Measurements from ENCODE around the gene KCNIP1.

The KCNIP1 gene

GRCh38 chr5:170773024-170773985, 269.5 kb downstream of the KCNIP1 start:
- H3K27me3 ChIP-seq = no peaks in the 10 kb centered on the region
- no peak for TF ChIP-seq CTCF (IDR thresholded peaks at IDR 0.05)
- no peaks in the 10 kb centered on the region for H3K9me3 ChIP-seq
- DNase-seq = no peak
- intact Hi-C loops (cut with DNase I; ENCODE audit: low total_unique reads) = no loop called here
- no peak overlapping the region for H3K4me3 ChIP-seq
- no peaks in the 10 kb centered on the region for H3K4me1 ChIP-seq
- no peak overlapping the region for H3K27ac ChIP-seq
- H3K36me3 ChIP-seq = no peaks in the 10 kb centered on the region

DNA sequence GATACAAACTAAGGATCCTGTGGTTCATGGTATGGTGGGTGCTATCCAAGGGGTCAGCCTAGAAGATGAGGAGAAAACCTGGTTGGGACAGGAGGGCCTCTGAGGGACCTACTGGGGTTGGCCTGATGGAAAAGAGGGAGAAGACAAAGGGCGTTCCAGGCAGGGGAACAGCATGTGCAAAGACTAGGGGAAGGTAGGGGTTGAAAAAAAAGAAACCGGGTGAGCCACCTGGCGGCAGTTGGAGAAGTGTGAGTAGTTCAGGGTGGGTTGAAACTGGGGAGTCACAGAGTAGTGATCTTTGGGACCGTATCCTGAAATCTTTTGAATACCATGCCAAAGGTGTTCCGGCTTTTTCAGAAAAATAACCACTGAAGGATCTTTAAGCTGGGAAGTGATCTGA, 271.0 kb downstream of the KCNIP1 start:
- Histone ChIP-seq H3K4me3 (no peak overlapping the region), H3K27me3 (no peaks in the 10 kb centered on the region), H3K27ac (no peak overlapping the region), H3K36me3 (no peaks in the 10 kb centered on the region), H3K9me3 (no peaks in the 10 kb centered on the region), H3K4me1 (no peaks in the 10 kb centered on the region)
- no peak for DNase-seq
- TF ChIP-seq CTCF (IDR thresholded peaks at IDR 0.05) = no peak
- intact Hi-C loops (cut with DNase I; ENCODE audit: low total_unique reads) = no loop called here

DNA sequence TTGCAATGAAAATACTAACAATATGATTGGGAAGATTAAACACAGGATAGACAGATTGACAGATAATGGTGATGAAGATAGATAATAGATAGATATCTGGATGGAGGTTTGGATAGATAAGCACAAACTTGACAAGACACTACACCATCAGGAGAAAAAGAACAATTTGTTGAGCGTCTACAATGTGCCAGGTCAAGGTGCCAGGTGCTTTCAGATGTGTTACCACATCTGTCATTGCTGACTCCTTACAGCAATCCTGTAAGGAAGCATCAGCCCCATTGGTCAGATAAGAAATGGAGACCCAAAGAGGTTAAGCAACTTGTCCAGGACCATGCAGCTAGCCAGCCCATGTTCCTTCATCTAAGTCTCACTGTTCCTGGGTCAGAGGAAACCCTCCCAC, 278.1 kb downstream of the KCNIP1 start:
- Histone ChIP-seq H3K36me3 (no peaks in the 10 kb centered on the region), H3K27me3 (no peaks in the 10 kb centered on the region), H3K4me3 (no peak overlapping the region), H3K4me1 (no peaks in the 10 kb centered on the region), H3K9me3 (no peaks in the 10 kb centered on the region), H3K27ac (no peak overlapping the region)
- intact Hi-C loops (cut with DNase I; ENCODE audit: low total_unique reads) = loop anchor here (2.0 kb wide), 1 partner anchor 27 kb away; no protein-coding TSS in a partner anchor
- TF ChIP-seq CTCF (IDR thresholded peaks at IDR 0.05) = no peak
- DNase-seq = no peak

- H3K9me3 ChIP-seq = no peaks in the 10 kb centered on the region
- DNase-seq = no peak
- no peak overlapping the region for H3K27ac ChIP-seq
- intact Hi-C loops (cut with DNase I; ENCODE audit: low total_unique reads) = loop anchor here (2.0 kb wide), 1 partner anchor 28 kb away; no protein-coding TSS in a partner anchor
- TF ChIP-seq CTCF (IDR thresholded peaks at IDR 0.05) = no peak
- no peak overlapping the region for H3K4me3 ChIP-seq
- no peaks in the 10 kb centered on the region for H3K36me3 ChIP-seq
- no peaks in the 10 kb centered on the region for H3K4me1 ChIP-seq
- H3K27me3 ChIP-seq = no peaks in the 10 kb centered on the region
Measured at GRCh38 chr5:170782438-170782837, 278.6 kb downstream of the KCNIP1 start.

- H3K27ac ChIP-seq = no peak within 1 kb of the TSS
- H3K4me1 ChIP-seq = no peaks in the 10 kb centered on the region
- no peak within 1 kb of the TSS for H3K4me3 ChIP-seq
- TF ChIP-seq CTCF (IDR thresholded peaks at IDR 0.05) = no peak
- no peak for DNase-seq
- H3K9me3 ChIP-seq = no peaks in the 10 kb centered on the region
- no peaks in the 10 kb centered on the region for H3K36me3 ChIP-seq
- intact Hi-C loops (cut with DNase I; ENCODE audit: low total_unique reads) = loop anchor here (2.0 kb wide), 1 partner anchor 29 kb away; no protein-coding TSS in a partner anchor
- no peaks in the 10 kb centered on the region for H3K27me3 ChIP-seq
Measured at GRCh38 chr5:170783498-170784247, 279.9 kb downstream of the KCNIP1 start, which contains the start of gene GABRP. TSS of gene GABRP (plus strand) at chr5:170783725. CDS start at chr5:170788616, 4,891 bp downstream.
